Measurements from ENCODE around the gene NOLC1.

GRCh38 chr10:102172288-102172687 lies 20.1 kb downstream of the NOLC1 start:
- TF ChIP-seq, protein P1, sequence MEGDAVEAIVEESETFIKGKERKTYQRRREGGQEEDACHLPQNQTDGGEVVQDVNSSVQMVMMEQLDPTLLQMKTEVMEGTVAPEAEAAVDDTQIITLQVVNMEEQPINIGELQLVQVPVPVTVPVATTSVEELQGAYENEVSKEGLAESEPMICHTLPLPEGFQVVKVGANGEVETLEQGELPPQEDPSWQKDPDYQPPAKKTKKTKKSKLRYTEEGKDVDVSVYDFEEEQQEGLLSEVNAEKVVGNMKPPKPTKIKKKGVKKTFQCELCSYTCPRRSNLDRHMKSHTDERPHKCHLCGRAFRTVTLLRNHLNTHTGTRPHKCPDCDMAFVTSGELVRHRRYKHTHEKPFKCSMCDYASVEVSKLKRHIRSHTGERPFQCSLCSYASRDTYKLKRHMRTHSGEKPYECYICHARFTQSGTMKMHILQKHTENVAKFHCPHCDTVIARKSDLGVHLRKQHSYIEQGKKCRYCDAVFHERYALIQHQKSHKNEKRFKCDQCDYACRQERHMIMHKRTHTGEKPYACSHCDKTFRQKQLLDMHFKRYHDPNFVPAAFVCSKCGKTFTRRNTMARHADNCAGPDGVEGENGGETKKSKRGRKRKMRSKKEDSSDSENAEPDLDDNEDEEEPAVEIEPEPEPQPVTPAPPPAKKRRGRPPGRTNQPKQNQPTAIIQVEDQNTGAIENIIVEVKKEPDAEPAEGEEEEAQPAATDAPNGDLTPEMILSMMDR (IDR thresholded peaks at IDR 0.05): no peak
- no peak for TF ChIP-seq POLR2A (IDR thresholded peaks at IDR 0.05)
